ENCODE measurements around the gene PDE1C.

PDE1C gene

DNA sequence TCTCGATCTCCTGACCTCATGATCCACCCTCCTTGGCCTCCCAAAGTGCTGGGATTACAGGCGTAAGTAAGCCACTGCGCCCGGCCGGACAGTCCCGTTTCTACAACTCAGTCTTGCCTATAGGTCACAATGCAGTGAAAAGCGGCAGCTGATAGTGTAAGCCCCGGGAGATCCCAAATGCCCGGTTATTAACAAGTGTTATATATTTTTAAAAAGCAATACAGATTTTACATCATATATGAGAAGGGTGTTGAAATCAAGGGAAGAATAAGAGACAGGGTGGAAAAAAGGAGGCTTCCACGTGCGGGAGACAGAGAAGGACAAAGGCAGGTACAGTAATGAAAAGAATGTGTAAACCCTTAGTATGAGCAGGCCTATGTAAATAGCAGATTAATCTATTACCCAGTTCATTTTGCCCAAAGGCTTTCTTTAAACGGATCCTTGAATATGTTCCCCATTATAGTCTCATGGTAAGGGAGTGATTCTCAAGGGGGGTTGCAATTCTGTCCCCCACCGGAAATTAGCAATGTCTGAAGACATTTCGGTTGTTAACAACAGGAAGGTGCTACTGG lies 170.8 kb downstream of the PDE1C start:
- Histone ChIP-seq H3K4me3 (ENCODE audit: insufficient read depth in 1 of 2, low read depth in 1 of 2, low read length in 2 of 2) (no peak overlapping the region), H2AK5ac (ENCODE audit: low read length, severe bottlenecking) (no peak overlapping the region), H3K27me3 (ENCODE audit: control insufficient read depth in 1 of 2, insufficient read depth in 1 of 2, low read length in 2 of 2) (no peaks in the 10 kb centered on the region), H3K4me2 (ENCODE audit: low read length, poor library complexity, severe bottlenecking) (no peak overlapping the region), H3K4ac (ENCODE audit: low read depth in 1 of 2, low read length in 2 of 2) (no peak overlapping the region), H2AFZ (ENCODE audit: low read depth, low read length) (no peak overlapping the region), H2BK12ac (ENCODE audit: low read length in 2 of 2) (no peak overlapping the region), H2BK120ac (ENCODE audit: low read depth, low read length) (no peak overlapping the region), H3K9ac (ENCODE audit: low read length) (no peak overlapping the region), H3K4me1 (ENCODE audit: control insufficient read depth, insufficient read depth, low read depth, low read length) (peaks cover 10% of the 10 kb centered on the region), H3K18ac (ENCODE audit: low read depth in 1 of 2, low read length in 2 of 2) (no peak overlapping the region), H3K14ac (ENCODE audit: low read length in 2 of 2) (no peak overlapping the region), H3K27ac (ENCODE audit: low read length, poor library complexity, severe bottlenecking) (no peak overlapping the region), H3K36me3 (ENCODE audit: control insufficient read depth in 1 of 2, insufficient read depth in 2 of 2, low read depth in 1 of 2, low read length in 2 of 2) (no peaks in the 10 kb centered on the region), H4K8ac (ENCODE audit: low read length) (no peak overlapping the region), H2BK15ac (ENCODE audit: low read depth, poor library complexity, severe bottlenecking) (no peak overlapping the region), H3K9me3 (ENCODE audit: control insufficient read depth, low read length) (no peaks in the 10 kb centered on the region), H3K23ac (ENCODE audit: low read length in 2 of 2) (no peak overlapping the region), H4K91ac (ENCODE audit: low read length) (no peak overlapping the region), H2BK5ac (ENCODE audit: low read depth, low read length, poor library complexity, severe bottlenecking) (no peak overlapping the region), H3K79me1 (replicated peaks; ENCODE audit: low read length, poor library complexity, severe bottlenecking) (peaks cover 4% of the 10 kb centered on the region)
- DNase-seq = no peak
- 94% methylated on average over 9 of the region's 14 CpGs for WGBS

- Histone ChIP-seq H2BK12ac (ENCODE audit: low read length in 2 of 2) (no peak overlapping the region), H3K27ac (ENCODE audit: low read length, poor library complexity, severe bottlenecking) (no peak overlapping the region), H2BK15ac (ENCODE audit: low read depth, poor library complexity, severe bottlenecking) (no peak overlapping the region), H3K27me3 (ENCODE audit: control insufficient read depth in 1 of 2, insufficient read depth in 1 of 2, low read length in 2 of 2) (no peaks in the 10 kb centered on the region), H4K91ac (ENCODE audit: low read length) (no peak overlapping the region), H2BK5ac (ENCODE audit: low read depth, low read length, poor library complexity, severe bottlenecking) (no peak overlapping the region), H3K4me2 (ENCODE audit: low read length, poor library complexity, severe bottlenecking) (no peak overlapping the region), H3K4me1 (ENCODE audit: control insufficient read depth, insufficient read depth, low read depth, low read length) (peaks cover 12% of the 10 kb centered on the region), H3K4ac (ENCODE audit: low read depth in 1 of 2, low read length in 2 of 2) (no peak overlapping the region), H2BK120ac (ENCODE audit: low read depth, low read length) (no peak overlapping the region), H3K9ac (ENCODE audit: low read length) (peak overlapping the region; percentile 16), H3K36me3 (ENCODE audit: control insufficient read depth in 1 of 2, insufficient read depth in 2 of 2, low read depth in 1 of 2, low read length in 2 of 2) (no peaks in the 10 kb centered on the region), H3K14ac (ENCODE audit: low read length in 2 of 2) (no peak overlapping the region), H2AK5ac (ENCODE audit: low read length, severe bottlenecking) (no peak overlapping the region), H3K4me3 (ENCODE audit: insufficient read depth in 1 of 2, low read depth in 1 of 2, low read length in 2 of 2) (no peak overlapping the region), H3K79me1 (replicated peaks; ENCODE audit: low read length, poor library complexity, severe bottlenecking) (peaks cover 6% of the 10 kb centered on the region), H3K9me3 (ENCODE audit: control insufficient read depth, low read length) (no peaks in the 10 kb centered on the region), H3K23ac (ENCODE audit: low read length in 2 of 2) (no peak overlapping the region), H2AFZ (ENCODE audit: low read depth, low read length) (no peak overlapping the region), H4K8ac (ENCODE audit: low read length) (no peak overlapping the region), H3K18ac (ENCODE audit: low read depth in 1 of 2, low read length in 2 of 2) (no peak overlapping the region)
- 66% methylated on average over 6 of the region's 6 CpGs for WGBS
- peak; percentile 89 for DNase-seq
Observed at GRCh38 chr7:31896925-31897324, 173.3 kb downstream of the PDE1C start.

DNA sequence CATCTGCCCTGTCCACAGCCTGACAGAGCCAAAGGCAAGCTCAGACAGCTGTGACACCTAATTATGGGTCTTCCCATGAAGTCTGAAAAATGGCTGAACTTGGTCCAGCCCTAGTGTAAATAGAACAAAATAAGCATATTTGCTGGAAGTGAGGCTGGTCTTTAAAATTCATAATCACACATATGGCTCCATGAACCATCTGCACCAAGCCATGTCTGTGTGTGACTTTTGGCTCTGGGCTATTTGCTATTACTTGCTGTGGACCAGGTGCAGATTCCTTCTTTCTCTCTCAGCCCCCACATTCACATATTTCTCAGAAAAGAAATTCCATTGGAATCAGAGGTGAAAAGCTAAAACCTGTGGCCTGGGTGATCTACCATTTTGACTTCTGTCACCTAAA lies 175.9 kb downstream of the PDE1C start:
- no peak overlapping the region for H2BK5ac ChIP-seq (ENCODE audit: low read depth, low read length, poor library complexity, severe bottlenecking)
- H3K79me1 ChIP-seq (replicated peaks; ENCODE audit: low read length, poor library complexity, severe bottlenecking) = peaks cover 14% of the 10 kb centered on the region
- H3K4me3 ChIP-seq (ENCODE audit: insufficient read depth in 1 of 2, low read depth in 1 of 2, low read length in 2 of 2) = no peak overlapping the region
- no peak overlapping the region for H2BK120ac ChIP-seq (ENCODE audit: low read depth, low read length)
- H3K27ac ChIP-seq (ENCODE audit: low read length, poor library complexity, severe bottlenecking) = peak overlapping the region; percentile 84
- peak overlapping the region in 1 of 2 experiments; percentile 71 for H2BK12ac ChIP-seq (ENCODE audit: low read length in 2 of 2)
- no peak overlapping the region for H3K23ac ChIP-seq (ENCODE audit: low read length in 2 of 2)
- H4K91ac ChIP-seq (ENCODE audit: low read length) = no peak overlapping the region
- DNase-seq = no peak
- H3K27me3 ChIP-seq (ENCODE audit: control insufficient read depth in 1 of 2, insufficient read depth in 1 of 2, low read length in 2 of 2) = no peaks in the 10 kb centered on the region
- peak overlapping the region in 1 of 2 experiments; percentile 34 for H3K18ac ChIP-seq (ENCODE audit: low read depth in 1 of 2, low read length in 2 of 2)
- H3K4me2 ChIP-seq (ENCODE audit: low read length, poor library complexity, severe bottlenecking) = no peak overlapping the region
- H2BK15ac ChIP-seq (ENCODE audit: low read depth, poor library complexity, severe bottlenecking) = no peak overlapping the region
- H3K36me3 ChIP-seq (ENCODE audit: control insufficient read depth in 1 of 2, insufficient read depth in 2 of 2, low read depth in 1 of 2, low read length in 2 of 2) = no peaks in the 10 kb centered on the region
- no peak overlapping the region for H2AFZ ChIP-seq (ENCODE audit: low read depth, low read length)
- no peak overlapping the region for H4K8ac ChIP-seq (ENCODE audit: low read length)
- no peaks in the 10 kb centered on the region for H3K9me3 ChIP-seq (ENCODE audit: control insufficient read depth, low read length)
- H3K4ac ChIP-seq (ENCODE audit: low read depth in 1 of 2, low read length in 2 of 2) = no peak overlapping the region
- peak overlapping the region; percentile 81 for H2AK5ac ChIP-seq (ENCODE audit: low read length, severe bottlenecking)
- no peak overlapping the region for H3K9ac ChIP-seq (ENCODE audit: low read length)
- peaks cover 12% of the 10 kb centered on the region for H3K4me1 ChIP-seq (ENCODE audit: control insufficient read depth, insufficient read depth, low read depth, low read length)
- H3K14ac ChIP-seq (ENCODE audit: low read length in 2 of 2) = peak overlapping the region in 1 of 2 experiments; percentile 26

GRCh38 chr7:31893365-31893764 lies 176.8 kb downstream of the PDE1C start:
- no CpG with 5 or more reads among the region's 3 CpGs for WGBS
- no peak overlapping the region for H3K4ac ChIP-seq (ENCODE audit: low read depth in 1 of 2, low read length in 2 of 2)
- no peak overlapping the region for H4K8ac ChIP-seq (ENCODE audit: low read length)
- no peak overlapping the region for H3K18ac ChIP-seq (ENCODE audit: low read depth in 1 of 2, low read length in 2 of 2)
- no peak overlapping the region for H2AFZ ChIP-seq (ENCODE audit: low read depth, low read length)
- no peak overlapping the region for H2BK120ac ChIP-seq (ENCODE audit: low read depth, low read length)
- H3K9me3 ChIP-seq (ENCODE audit: control insufficient read depth, low read length) = no peaks in the 10 kb centered on the region
- peaks cover 14% of the 10 kb centered on the region for H3K79me1 ChIP-seq (replicated peaks; ENCODE audit: low read length, poor library complexity, severe bottlenecking)
- no peak overlapping the region for H2BK15ac ChIP-seq (ENCODE audit: low read depth, poor library complexity, severe bottlenecking)
- H3K4me1 ChIP-seq (ENCODE audit: control insufficient read depth, insufficient read depth, low read depth, low read length) = peaks cover 10% of the 10 kb centered on the region
- no peak overlapping the region for H2BK12ac ChIP-seq (ENCODE audit: low read length in 2 of 2)
- no peaks in the 10 kb centered on the region for H3K36me3 ChIP-seq (ENCODE audit: control insufficient read depth in 1 of 2, insufficient read depth in 2 of 2, low read depth in 1 of 2, low read length in 2 of 2)
- no peak overlapping the region for H3K4me2 ChIP-seq (ENCODE audit: low read length, poor library complexity, severe bottlenecking)
- no peaks in the 10 kb centered on the region for H3K27me3 ChIP-seq (ENCODE audit: control insufficient read depth in 1 of 2, insufficient read depth in 1 of 2, low read length in 2 of 2)
- no peak overlapping the region for H2BK5ac ChIP-seq (ENCODE audit: low read depth, low read length, poor library complexity, severe bottlenecking)
- peak overlapping the region; percentile 37 for H2AK5ac ChIP-seq (ENCODE audit: low read length, severe bottlenecking)
- no peak overlapping the region for H4K91ac ChIP-seq (ENCODE audit: low read length)
- H3K14ac ChIP-seq (ENCODE audit: low read length in 2 of 2) = no peak overlapping the region
- H3K23ac ChIP-seq (ENCODE audit: low read length in 2 of 2) = no peak overlapping the region
- no peak overlapping the region for H3K4me3 ChIP-seq (ENCODE audit: insufficient read depth in 1 of 2, low read depth in 1 of 2, low read length in 2 of 2)
- peak overlapping the region; percentile 28 for H3K27ac ChIP-seq (ENCODE audit: low read length, poor library complexity, severe bottlenecking)
- H3K9ac ChIP-seq (ENCODE audit: low read length) = no peak overlapping the region
- DNase-seq = no peak

All from mesenchymal stem cell (in vitro differentiated cells and primary cell).